IMR-90 (cell line): ENCODE data around the gene ZBTB1. TPM values are rescaled to one million over a fixed set of nuclear protein-coding genes. Genes with fewer than 3 reads are reported as not detected.

ENCODE experiments used
- ATAC-seq: fragments of 200-7000 bp; cut with Tn5 transposase; 2 replicates; pipeline ENCODE4 v1.9.1; 2020; ENCODE audit warnings: low read depth, mild to moderate bottlenecking, moderate library complexity
- BruUV-seq: library from RNA; stranded (reverse); fragments of 400-500 nt; replicated peaks from 2 replicates; lab custom pipeline; 2021; lab: Mats Ljungman, UMichigan
- CTCF ChIA-PET: fragments of 300-600 bp; formaldehyde crosslinking; extraction: SDS; loops from one replicate; lab custom pipeline; 2021; ENCODE audit warnings: antibody characterized with exemption; lab: Yijun Ruan, JAX
- POLR2A ChIA-PET: fragments of 300-600 bp; sonication (Branson Sonifier 250); formaldehyde crosslinking; loops from one replicate; lab custom pipeline; 2022; ENCODE audit warnings: antibody characterized with exemption; ENCODE audit not compliant: unreplicated experiment; lab: Charles Lee
- DNase-seq: peaks from one replicate; pipeline ENCODE4 v3.0.0; 2013
- H2AFZ ChIP-seq: replicated peaks from 2 replicates; pipeline ENCODE3; 2013; ENCODE audit warnings: low read length, mild to moderate bottlenecking; ENCODE audit not compliant: poor library complexity
- H2AK5ac ChIP-seq: 2 replicates; pipeline ENCODE4 v1.6.1; 2013; ENCODE audit warnings: low read depth, low read length, inconsistent platforms
- H2AK9ac ChIP-seq: replicated peaks from 2 replicates; pipeline ENCODE3; 2013; ENCODE audit warnings: mild to moderate bottlenecking, low read depth, low read length, moderate library complexity; ENCODE audit not compliant: poor library complexity
- H2BK120ac ChIP-seq: 2 replicates; pipeline ENCODE4 v1.6.1; 2013; ENCODE audit warnings: low read depth, low read length, inconsistent platforms
- H2BK15ac ChIP-seq: 3 replicates; pipeline ENCODE4 v1.6.1; 2013; ENCODE audit warnings: low read depth, low read length, inconsistent platforms
- H2BK20ac ChIP-seq: 2 replicates; pipeline ENCODE4 v1.6.1; 2013; ENCODE audit warnings: low read depth, mild to moderate bottlenecking, inconsistent platforms, low read length, moderate library complexity
- H2BK5ac ChIP-seq: 2 replicates; pipeline ENCODE4 v1.6.1; 2013; ENCODE audit warnings: mild to moderate bottlenecking, low read depth, low read length, inconsistent platforms; ENCODE audit not compliant: poor library complexity, severe bottlenecking
- H3K14ac ChIP-seq: replicated peaks from 2 replicates; pipeline ENCODE4 v1.6.1; 2013; ENCODE audit warnings: low read depth, low read length, inconsistent platforms
- H3K18ac ChIP-seq: 2 replicates; pipeline ENCODE4 v1.6.1; 2013; ENCODE audit warnings: low read depth, low read length, control low read depth
- H3K23ac ChIP-seq: 2 replicates; pipeline ENCODE4 v1.6.1; 2013; ENCODE audit warnings: low read depth, low read length, inconsistent platforms
- H3K27ac ChIP-seq: 2 replicates; pipeline ENCODE4 v1.5.1; 2013; ENCODE audit warnings: mild to moderate bottlenecking, control low read depth, low read length; ENCODE audit not compliant: insufficient read depth
- H3K27me3 ChIP-seq: 2 replicates; pipeline ENCODE4 v1.6.1; 2013; ENCODE audit warnings: low read length; ENCODE audit not compliant: control insufficient read depth, insufficient read depth
- H3K36me3 ChIP-seq: 2 replicates; pipeline ENCODE4 v1.6.1; 2013; ENCODE audit warnings: low read length, mixed read lengths; ENCODE audit not compliant: control insufficient read depth, insufficient read depth
- H3K4ac ChIP-seq: 2 replicates; pipeline ENCODE4 v1.6.1; 2013; ENCODE audit warnings: low read depth, low read length, inconsistent platforms
- H3K4me1 ChIP-seq: 2 replicates; pipeline ENCODE4 v1.6.1; 2013; ENCODE audit warnings: low read length, mixed read lengths; ENCODE audit not compliant: control insufficient read depth, insufficient read depth
- H3K4me2 ChIP-seq: 2 replicates; pipeline ENCODE4 v1.6.1; 2013; ENCODE audit warnings: low read depth, mild to moderate bottlenecking, control low read depth, low read length, moderate library complexity
- H3K4me3 ChIP-seq: 2 replicates; pipeline ENCODE4 v1.5.1; 2013; ENCODE audit warnings: low read depth, mild to moderate bottlenecking, control low read depth, low read length, moderate library complexity; ENCODE audit not compliant: insufficient read depth
- H3K56ac ChIP-seq: 2 replicates; pipeline ENCODE4 v1.6.1; 2013; ENCODE audit warnings: low read length, inconsistent platforms; ENCODE audit not compliant: insufficient read depth; ENCODE audit errors: extremely low read depth
- H3K79me1 ChIP-seq, 2 experiments: 2 replicates each; pipeline ENCODE4 v1.6.1; 2013; ENCODE audit warnings: low read length in 2 of 2, inconsistent platforms in 1 of 2, low read depth in 1 of 2
- H3K9ac ChIP-seq: 2 replicates; pipeline ENCODE4 v1.6.1; 2013; ENCODE audit warnings: low read depth, low read length, control low read depth
- H3K9me1 ChIP-seq: 2 replicates; pipeline ENCODE4 v1.6.1; 2013; ENCODE audit warnings: low read length, inconsistent platforms; ENCODE audit not compliant: insufficient read depth
- H3K9me3 ChIP-seq: 2 replicates; pipeline ENCODE4 v1.6.1; 2013; ENCODE audit warnings: low read length; ENCODE audit not compliant: control insufficient read depth, insufficient read depth
- H4K20me1 ChIP-seq: 2 replicates; pipeline ENCODE4 v1.6.1; 2013; ENCODE audit warnings: low read length, inconsistent platforms; ENCODE audit not compliant: insufficient read depth
- H4K5ac ChIP-seq: 2 replicates; pipeline ENCODE4 v1.6.1; 2013; ENCODE audit warnings: mild to moderate bottlenecking, low read depth, low read length, control low read depth
- H4K8ac ChIP-seq, 2 experiments: 2 replicates each; pipeline ENCODE4 v1.6.1; 2013; ENCODE audit warnings: low read depth in 2 of 2, low read length in 2 of 2, control low read depth in 1 of 2, inconsistent platforms in 1 of 2
- H4K91ac ChIP-seq: 2 replicates; pipeline ENCODE4 v1.6.1; 2013; ENCODE audit warnings: low read depth, low read length, inconsistent platforms; ENCODE audit not compliant: insufficient read depth
- BHLHE40 ChIP-seq: fragments of 150-350 bp; IDR thresholded peaks from 2 replicates; pipeline ENCODE4 v1.6.1; 2016; ENCODE audit warnings: mild to moderate bottlenecking, low read depth, low read length
- CEBPB ChIP-seq: IDR thresholded peaks from 2 replicates; pipeline ENCODE4 v1.6.1; 2012; ENCODE audit warnings: low read depth, low read length, improper control_type of control experiment
- CHD1 ChIP-seq: IDR thresholded peaks from 2 replicates; pipeline ENCODE4 v1.6.1; 2012; ENCODE audit warnings: low read depth, low read length, improper control_type of control experiment
- FOS ChIP-seq: fragments of 150-350 bp; IDR thresholded peaks from 2 replicates; pipeline ENCODE4 v1.6.1; 2016; ENCODE audit warnings: low read depth, low read length
- MAFK ChIP-seq: IDR thresholded peaks from 2 replicates; pipeline ENCODE4 v1.6.1; 2012; ENCODE audit warnings: low read depth, low read length, improper control_type of control experiment
- MXI1 ChIP-seq: IDR thresholded peaks from 2 replicates; pipeline ENCODE4 v1.6.1; 2012; ENCODE audit warnings: low read depth, mild to moderate bottlenecking, low read length, moderate library complexity, borderline replicate concordance
- NFE2L2 ChIP-seq: fragments of 150-350 bp; IDR thresholded peaks from 2 replicates; pipeline ENCODE4 v1.6.1; 2016; ENCODE audit warnings: low read depth, mild to moderate bottlenecking, low read length
- RAD21 ChIP-seq: IDR thresholded peaks from 2 replicates; pipeline ENCODE4 v1.6.1; 2012; ENCODE audit warnings: low read length, improper control_type of control experiment
- RCOR1 ChIP-seq: IDR thresholded peaks from 2 replicates; pipeline ENCODE4 v1.6.1; 2012; ENCODE audit warnings: mild to moderate bottlenecking, low read length, improper control_type of control experiment; ENCODE audit not compliant: insufficient replicate concordance
- RFX5 ChIP-seq: IDR thresholded peaks from 2 replicates; pipeline ENCODE4 v1.8.0; 2012; ENCODE audit warnings: low read depth, mild to moderate bottlenecking, low read length, moderate library complexity
- SMC3 ChIP-seq: fragments of 150-350 bp; IDR thresholded peaks from 2 replicates; pipeline ENCODE4 v1.6.1; 2016; ENCODE audit warnings: low read depth, mild to moderate bottlenecking, antibody characterized with exemption, low read length, moderate library complexity
- WGBS, 2 experiments: methylation state at CpG; one replicate each; pipeline versions ENCODE4 v1.1.5 to v1.1.7; 2013; ENCODE audit warnings: missing lambda C conversion rate in 2 of 2; ENCODE audit not compliant: insufficient read length in 1 of 2; ENCODE audit errors: extremely low coverage in 2 of 2; 5-methylcytosine and 5-hydroxymethylcytosine counted together
- dilution Hi-C: fragments of 300-500 bp; cut with HindIII; formaldehyde crosslinking; loops from one replicate; pipeline ENCODE4 v1.14.3; 2018; ENCODE audit warnings: low sequenced_read_pairs; ENCODE audit not compliant: unreplicated experiment
- in situ Hi-C: fragments of 300-500 bp; cut with MboI; formaldehyde crosslinking; loops from 3 replicates; pipeline ENCODE4 v1.14.3; 2019; ENCODE audit warnings: low sequenced_read_pairs, inconsistent platforms, mixed read lengths
- intact Hi-C: fragments of 100-400 bp; cut with micrococcal nuclease; formaldehyde crosslinking; loops from 2 replicates; pipeline ENCODE4 v1.10.0; 2022
- polyA plus RNA-seq, 3 experiments: library from polyadenylated mRNA; depleted of rRNA; stranded (reverse); fragments of >200 nt; gene quantifications; 2 replicates each; pipeline ENCODE4 v1.2.3, GENCODE V29; 2012; ENCODE audit warnings: low replicate concordance in 1 of 3
- total RNA-seq: library from RNA; depleted of rRNA; stranded (reverse); fragments of >200 nt; gene quantifications from 2 replicates; pipeline ENCODE4 v1.2.3, GENCODE V29; 2012
- TF ChIP-seq, protein P1 (sequence below): fragments of 150-350 bp; IDR thresholded peaks from 2 replicates; pipeline ENCODE4 v1.6.1; 2017; ENCODE audit warnings: mild to moderate bottlenecking, antibody characterized with exemption, low read length, low read depth

Gene ZBTB1
- total and polyA plus RNA-seq, 2 of the 4 experiments (the other 2 are of a cell fraction) = 19.0 to 37.3 TPM

DNA sequence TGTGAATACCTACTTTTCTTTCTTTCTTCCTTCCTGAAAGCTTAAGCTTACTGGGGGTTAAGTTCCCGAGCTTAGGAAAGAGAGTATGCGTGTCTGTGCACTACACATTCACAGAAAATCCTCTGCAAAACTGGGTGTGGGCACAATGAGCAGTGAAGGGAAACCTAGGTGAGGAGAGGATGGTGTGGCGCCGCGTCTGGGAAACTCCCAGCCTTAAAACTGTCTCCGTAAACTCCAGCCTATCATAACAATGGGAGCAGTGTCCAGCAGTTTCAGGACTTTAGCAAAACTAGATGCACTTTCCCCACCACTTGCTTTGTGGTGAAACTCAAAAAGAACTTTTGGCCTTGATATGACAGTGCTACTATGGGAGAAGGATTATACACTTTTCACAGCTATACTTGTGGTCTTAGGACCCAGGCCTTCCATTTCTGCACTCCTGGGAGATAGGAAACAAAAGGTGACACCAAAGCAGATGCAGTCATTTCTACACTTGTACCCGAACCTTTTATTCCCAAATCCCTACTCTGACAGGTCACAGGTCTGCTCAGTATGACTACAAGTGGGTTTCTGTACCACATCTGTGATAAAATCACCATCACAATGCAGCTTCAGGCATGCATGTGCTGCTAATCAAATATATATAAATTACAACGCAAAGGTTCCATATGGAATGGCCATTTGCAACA is 28.8 kb upstream of the ZBTB1 start (continued):
- no peak for TF ChIP-seq CHD1

DNA sequence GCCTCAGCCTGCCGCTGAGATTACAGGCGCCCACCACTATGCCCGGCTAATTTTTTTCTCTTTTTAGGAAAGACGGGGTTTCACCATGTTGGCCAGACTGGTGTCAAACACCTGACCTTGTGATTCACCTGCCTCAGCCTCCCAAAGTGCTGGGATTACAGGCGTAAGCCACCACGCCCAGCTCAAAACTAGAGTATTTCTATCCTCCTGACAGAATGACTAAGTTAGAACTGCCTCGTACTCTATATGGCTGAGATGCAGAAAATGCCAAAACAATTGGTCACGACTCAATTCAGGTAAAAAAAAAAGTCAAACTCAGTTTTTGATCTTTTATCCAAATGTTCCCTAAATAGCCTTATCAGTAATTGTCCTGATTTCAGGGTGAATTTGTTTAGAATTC is 28.1 kb upstream of the ZBTB1 start:
- no peaks in the 10 kb centered on the region for H3K4me1 ChIP-seq
- H2BK120ac ChIP-seq = no peak overlapping the region
- no peak overlapping the region for H3K18ac ChIP-seq
- no peak overlapping the region for H3K4ac ChIP-seq
- ATAC-seq (no peak), DNase-seq (no peak)
- H3K9me3 ChIP-seq = no peaks in the 10 kb centered on the region
- WGBS, 2 experiments = 95% methylated on average over 4 of the region's 8 CpGs; no CpG with 5 or more reads in 1 of the 2 experiments
- no peak overlapping the region for H2BK15ac ChIP-seq
- 0 out of 2 replicates have a peak, but pooled peaks cover 1% of the 10 kb centered on the region for H3K36me3 ChIP-seq
- in situ Hi-C loops (loop anchor here (25.0 kb wide), 1 partner anchor 464 kb away; no protein-coding TSS in a partner anchor), dilution Hi-C loops (no loop called here), intact Hi-C loops (no loop called here)
- H4K20me1 ChIP-seq = no peaks in the 10 kb centered on the region
- no peaks in the 10 kb centered on the region for H3K27me3 ChIP-seq
- no peak overlapping the region for H2AFZ ChIP-seq
- no peak overlapping the region for H4K8ac ChIP-seq
- no peak overlapping the region for H3K56ac ChIP-seq
- H3K9ac ChIP-seq = no peak overlapping the region
- no peak overlapping the region for H3K14ac ChIP-seq
- no peak overlapping the region for H2AK9ac ChIP-seq
- no peak overlapping the region for H4K5ac ChIP-seq
- CTCF ChIA-PET = no interaction called here
- H3K23ac ChIP-seq = no peak overlapping the region
- H3K27ac ChIP-seq = no peak overlapping the region
- H2BK5ac ChIP-seq = no peak overlapping the region
- H3K9me1 ChIP-seq = no peaks in the 10 kb centered on the region
- POLR2A ChIA-PET = no interaction called here
- H3K79me1 ChIP-seq = 0 out of 4 replicates have a peak, but pooled peaks cover 0 to 2% of the 10 kb centered on the region in 2 experiments
- H4K91ac ChIP-seq = no peak overlapping the region
- BruUV-seq = no TSS peak
- H2BK20ac ChIP-seq = no peak overlapping the region
- no peak overlapping the region for H2AK5ac ChIP-seq
- H3K4me2 ChIP-seq = no peak overlapping the region
- no peak for TF ChIP-seq SMC3
- TF ChIP-seq MAFK = no peak
- no peak for TF ChIP-seq RAD21
- no peak for TF ChIP-seq BHLHE40
- TF ChIP-seq RCOR1 = no peak
- no peak for TF ChIP-seq RFX5
- no peak for TF ChIP-seq FOS
- TF ChIP-seq, protein P1, sequence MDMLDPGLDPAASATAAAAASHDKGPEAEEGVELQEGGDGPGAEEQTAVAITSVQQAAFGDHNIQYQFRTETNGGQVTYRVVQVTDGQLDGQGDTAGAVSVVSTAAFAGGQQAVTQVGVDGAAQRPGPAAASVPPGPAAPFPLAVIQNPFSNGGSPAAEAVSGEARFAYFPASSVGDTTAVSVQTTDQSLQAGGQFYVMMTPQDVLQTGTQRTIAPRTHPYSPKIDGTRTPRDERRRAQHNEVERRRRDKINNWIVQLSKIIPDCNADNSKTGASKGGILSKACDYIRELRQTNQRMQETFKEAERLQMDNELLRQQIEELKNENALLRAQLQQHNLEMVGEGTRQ = no peak
- TF ChIP-seq CEBPB = no peak
- no peak for TF ChIP-seq CHD1
- no peak for TF ChIP-seq NFE2L2
- TF ChIP-seq MXI1 = no peak
- no peak overlapping the region for H3K4me3 ChIP-seq
